ENCODE measurements around the gene EDNRA.
A peak's percentile ranks its signal among the peaks of the same experiment; 100 is the strongest.

EDNRA gene

DNA sequence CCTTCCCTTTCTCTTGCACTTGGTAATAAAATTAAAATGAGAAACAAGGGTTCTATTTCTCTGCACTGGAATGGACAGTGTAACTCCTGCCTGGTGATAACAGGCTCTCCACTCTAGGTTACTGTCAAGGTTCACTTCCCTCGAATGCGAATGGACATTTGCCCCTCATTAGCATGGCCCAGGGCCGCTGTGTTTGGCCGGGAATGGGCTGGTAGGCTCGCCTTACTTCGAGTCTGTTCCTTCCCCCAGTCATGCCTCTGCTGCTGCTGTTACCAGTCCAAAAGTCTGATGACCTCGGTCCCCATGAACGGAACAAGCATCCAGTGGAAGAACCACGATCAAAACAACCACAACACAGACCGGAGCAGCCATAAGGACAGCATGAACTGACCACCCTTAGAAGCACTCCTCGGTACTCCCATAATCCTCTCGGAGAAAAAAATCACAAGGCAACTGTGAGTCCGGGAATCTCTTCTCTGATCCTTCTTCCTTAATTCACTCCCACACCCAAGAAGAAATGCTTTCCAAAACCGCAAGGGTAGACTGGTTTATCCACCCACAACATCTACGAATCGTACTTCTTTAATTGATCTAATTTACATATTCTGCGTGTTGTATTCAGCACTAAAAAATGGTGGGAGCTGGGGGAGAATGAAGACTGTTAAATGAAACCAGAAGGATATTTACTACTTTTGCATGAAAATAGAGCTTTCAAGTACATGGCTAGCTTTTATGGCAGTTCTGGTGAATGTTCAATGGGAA, 61.5 kb downstream of the EDNRA start:
- peak; percentile 53 for DNase-seq (ENCODE audit: low spot score)

GRCh38 chr4:147543034-147543433, 62.1 kb downstream of the EDNRA start:
- no peak for DNase-seq (ENCODE audit: low spot score)

DNA sequence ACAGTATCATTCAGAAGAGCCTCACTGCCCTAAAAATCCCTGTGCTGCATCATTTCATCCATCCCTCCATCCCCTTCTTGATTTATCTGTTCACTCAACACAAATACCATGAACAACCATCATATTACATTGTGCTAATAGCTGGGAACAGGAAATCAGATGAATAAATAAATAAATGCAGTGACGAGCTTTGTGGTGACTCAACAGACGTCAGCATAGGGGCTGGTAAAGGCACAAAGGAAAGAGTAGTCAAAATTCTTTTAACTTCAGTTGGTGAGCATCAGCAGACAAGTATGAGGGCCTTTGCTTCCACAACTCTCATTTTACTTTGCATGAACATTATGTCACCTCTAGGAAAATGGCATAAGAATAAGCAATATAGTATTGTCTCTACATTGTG, 65.5 kb downstream of the EDNRA start:
- no peak for DNase-seq (ENCODE audit: low spot score)

DNA sequence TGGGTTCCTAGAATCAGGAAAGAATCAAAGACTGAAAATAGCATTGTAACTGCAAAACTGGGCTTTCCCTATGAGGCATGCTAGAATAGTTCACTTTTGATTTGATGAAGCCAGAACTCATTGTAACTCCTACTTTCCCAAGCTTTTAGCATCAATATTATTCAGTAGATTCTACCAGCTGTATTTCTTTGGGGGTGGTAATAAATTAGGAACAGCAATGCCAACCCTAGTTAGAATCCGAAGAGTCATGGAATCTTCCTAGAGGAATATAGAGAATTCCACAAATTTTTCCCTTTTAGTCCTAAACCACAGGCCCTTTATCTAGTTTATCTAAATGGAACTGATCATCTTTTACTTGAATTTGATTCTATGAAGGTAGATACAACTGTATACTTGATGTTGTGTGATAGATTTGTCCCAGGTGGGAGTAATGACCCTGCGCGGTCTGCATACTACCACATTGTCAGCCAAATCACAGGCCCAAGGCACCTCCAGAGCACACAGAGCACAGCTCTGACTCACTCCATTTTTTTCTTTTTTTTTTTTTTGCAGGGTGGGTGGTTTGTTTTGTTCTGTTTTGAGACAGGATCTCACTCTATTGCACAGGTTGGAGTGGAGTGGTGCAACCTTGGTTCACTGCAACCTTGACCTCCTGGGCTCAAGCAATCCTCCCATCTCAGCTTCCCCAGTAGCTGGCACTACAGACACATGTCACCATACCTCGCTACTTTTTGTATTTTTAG, 66.6 kb downstream of the EDNRA start:
- no peak for DNase-seq (ENCODE audit: low spot score)

GRCh38 chr4:147548256-147548655, 67.4 kb downstream of the EDNRA start:
- no peak for DNase-seq (ENCODE audit: low spot score)

DNA sequence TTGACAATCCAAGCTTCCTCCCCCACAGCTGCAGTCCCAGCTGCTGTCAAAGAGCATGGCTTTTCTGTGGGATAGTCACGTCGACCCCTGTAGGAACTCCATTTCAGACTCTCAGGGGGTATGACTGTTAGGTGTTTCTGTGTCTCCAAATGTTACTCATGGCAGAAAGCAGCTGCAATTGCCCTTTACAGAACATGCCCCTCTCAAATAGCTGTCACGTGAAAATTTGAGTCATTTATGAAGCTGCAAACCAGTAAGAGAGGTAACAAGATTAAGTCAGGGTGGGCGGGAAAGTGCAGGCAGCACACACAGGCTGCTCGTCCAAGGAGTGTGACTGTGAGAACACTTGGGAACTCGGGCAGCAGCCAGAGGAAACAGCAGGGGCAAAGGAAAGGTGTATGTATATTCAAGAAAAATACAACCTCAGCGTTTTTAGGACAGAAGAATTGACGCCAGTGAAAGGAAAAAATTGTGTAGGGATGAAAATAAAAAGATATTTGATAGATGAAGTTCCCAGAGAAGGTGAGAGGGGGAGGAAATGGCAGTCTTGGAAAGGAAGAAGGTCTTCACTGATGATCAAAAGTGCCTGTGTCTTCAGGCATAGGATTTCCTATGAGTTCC, 69.8 kb downstream of the EDNRA start:
- DNase-seq (ENCODE audit: low spot score) = no peak

- DNase-seq (ENCODE audit: low spot score) = no peak
Measured at GRCh38 chr4:147560625-147561024, 79.7 kb downstream of the EDNRA start.

GRCh38 chr4:147566762-147567161, 85.9 kb downstream of the EDNRA start:
- DNase-seq (ENCODE audit: low spot score) = no peak

DNA sequence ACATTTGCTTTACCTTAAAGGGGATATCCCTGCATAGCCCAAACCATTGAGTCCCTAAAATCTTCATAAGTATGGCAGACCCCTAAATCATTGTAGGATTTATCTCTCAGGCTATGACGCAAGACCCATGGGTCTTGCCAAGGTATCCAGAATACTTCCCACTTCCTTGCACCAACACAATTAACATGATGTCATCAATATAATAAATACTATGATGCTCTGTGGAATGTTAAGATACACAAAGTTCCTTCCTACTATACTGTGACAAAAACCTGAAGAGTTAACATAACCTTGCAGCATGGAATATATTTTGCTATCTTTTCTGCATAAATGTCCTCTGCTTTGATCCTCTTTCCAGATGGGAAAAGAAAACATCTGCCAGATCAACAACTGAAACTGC, 86.4 kb downstream of the EDNRA start:
- DNase-seq (ENCODE audit: low spot score) = no peak

DNA sequence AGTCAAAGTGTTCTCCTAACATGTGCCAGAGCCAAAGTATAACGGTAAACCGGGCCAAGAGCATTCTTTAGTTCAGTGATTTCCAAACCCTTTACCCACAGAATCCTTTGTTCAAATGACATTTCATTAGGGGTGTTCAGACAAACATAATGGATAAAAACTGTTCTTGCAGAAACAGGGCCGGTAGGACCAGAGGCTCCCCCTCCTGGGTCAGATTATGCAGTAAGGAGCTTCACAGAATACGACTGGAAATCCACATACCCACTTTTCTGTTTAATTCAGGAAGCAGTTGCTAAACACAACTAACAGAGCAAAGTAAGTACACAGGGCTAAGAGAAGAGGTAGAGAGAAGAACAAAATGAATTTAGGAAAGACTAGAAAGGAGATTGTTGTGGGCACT, 89.7 kb downstream of the EDNRA start:
- DNase-seq (ENCODE audit: low spot score) = no peak

- no peak for DNase-seq (ENCODE audit: low spot score)
Measured at GRCh38 chr4:147571036-147571770, 90.3 kb downstream of the EDNRA start.

DNA sequence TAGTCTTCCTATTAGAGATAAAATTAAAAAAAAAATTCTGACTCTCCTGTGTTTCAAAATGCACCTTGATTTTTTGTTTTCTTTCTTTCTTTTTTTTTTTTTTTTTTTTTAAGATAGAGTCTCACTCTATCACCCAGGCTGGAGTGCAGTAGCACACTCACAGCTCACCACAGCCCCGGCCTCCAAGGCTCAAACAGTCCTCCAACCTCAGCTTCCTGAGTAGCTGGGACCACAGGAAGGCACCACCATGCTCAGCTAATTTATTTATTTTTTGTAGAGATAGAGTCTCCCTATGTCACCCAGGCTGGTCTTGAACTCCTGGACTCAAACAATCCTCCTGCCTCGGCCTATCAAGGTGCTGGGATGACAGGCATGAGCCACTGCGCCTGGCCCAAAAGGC, 95.2 kb downstream of the EDNRA start:
- DNase-seq (ENCODE audit: low spot score) = no peak

- no peak for DNase-seq (ENCODE audit: low spot score)
Measured at GRCh38 chr4:147578051-147578476, 97.2 kb downstream of the EDNRA start.

GRCh38 chr4:147578593-147578992, 97.7 kb downstream of the EDNRA start:
- no peak for DNase-seq (ENCODE audit: low spot score)

GRCh38 chr4:147580396-147580795, 99.5 kb downstream of the EDNRA start:
- DNase-seq (ENCODE audit: low spot score) = no peak

- no peak for DNase-seq (ENCODE audit: low spot score)
Measured at GRCh38 chr4:147581606-147582350, 100.9 kb downstream of the EDNRA start.

GRCh38 chr4:147582386-147583060, 101.6 kb downstream of the EDNRA start:
- no peak for DNase-seq (ENCODE audit: low spot score)

- no peak for DNase-seq (ENCODE audit: low spot score)
Measured at GRCh38 chr4:147583876-147584275, 103.0 kb downstream of the EDNRA start.

GRCh38 chr4:147586032-147586431, 105.1 kb downstream of the EDNRA start:
- no peak for DNase-seq (ENCODE audit: low spot score)

DNA sequence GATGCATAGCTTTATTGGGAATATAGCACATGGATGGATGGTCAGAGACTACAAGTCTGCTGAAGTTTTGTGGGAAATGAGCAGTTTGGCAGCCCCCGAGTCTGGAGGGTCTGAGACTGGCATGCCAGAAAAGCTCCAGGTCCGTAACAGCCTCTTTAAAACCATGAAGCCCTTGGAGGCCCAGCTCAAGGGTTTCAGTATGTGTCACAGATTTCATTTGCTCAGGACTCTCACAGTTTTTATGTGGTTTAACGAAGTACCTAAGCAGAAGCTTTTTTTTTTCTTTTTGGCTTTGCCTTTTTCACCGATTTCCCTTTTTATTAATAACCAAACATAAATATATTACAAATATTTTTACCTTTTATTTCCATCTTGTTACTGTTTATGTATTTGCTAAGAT, 105.7 kb downstream of the EDNRA start:
- no peak for DNase-seq (ENCODE audit: low spot score)

GRCh38 chr4:147587041-147587440, 106.1 kb downstream of the EDNRA start:
- no peak for DNase-seq (ENCODE audit: low spot score)

Measured in SW480 (cell line).